IPS-20b (cell line): ENCODE measurements around the gene GRM8.

Source experiments
- H3K27ac ChIP-seq: one replicate; pipeline ENCODE4 v1.5.1; 2013; ENCODE audit warnings: low read length
- H3K27me3 ChIP-seq: 2 replicates; pipeline ENCODE4 v1.6.1; 2013; ENCODE audit warnings: mild to moderate bottlenecking, low read length, inconsistent platforms; ENCODE audit not compliant: insufficient read depth
- H3K36me3 ChIP-seq: 2 replicates; pipeline ENCODE4 v1.6.1; 2013; ENCODE audit warnings: low read depth, mild to moderate bottlenecking, inconsistent platforms, low read length, moderate library complexity; ENCODE audit not compliant: insufficient read depth
- H3K4me1 ChIP-seq: 2 replicates; pipeline ENCODE4 v1.6.1; 2013; ENCODE audit warnings: mild to moderate bottlenecking, control low read depth, inconsistent platforms, low read length, moderate library complexity; ENCODE audit not compliant: insufficient read depth
- H3K4me3 ChIP-seq: 2 replicates; pipeline ENCODE4 v1.5.1; 2013; ENCODE audit warnings: mild to moderate bottlenecking, low read length, inconsistent platforms
- H3K9ac ChIP-seq: 2 replicates; pipeline ENCODE4 v1.6.1; 2013; ENCODE audit warnings: low read depth, mild to moderate bottlenecking, inconsistent platforms, low read length, moderate library complexity
- H3K9me3 ChIP-seq: 2 replicates; pipeline ENCODE4 v1.6.1; 2013; ENCODE audit warnings: mild to moderate bottlenecking, low read depth, low read length, inconsistent platforms; ENCODE audit not compliant: insufficient read depth

Gene GRM8

DNA sequence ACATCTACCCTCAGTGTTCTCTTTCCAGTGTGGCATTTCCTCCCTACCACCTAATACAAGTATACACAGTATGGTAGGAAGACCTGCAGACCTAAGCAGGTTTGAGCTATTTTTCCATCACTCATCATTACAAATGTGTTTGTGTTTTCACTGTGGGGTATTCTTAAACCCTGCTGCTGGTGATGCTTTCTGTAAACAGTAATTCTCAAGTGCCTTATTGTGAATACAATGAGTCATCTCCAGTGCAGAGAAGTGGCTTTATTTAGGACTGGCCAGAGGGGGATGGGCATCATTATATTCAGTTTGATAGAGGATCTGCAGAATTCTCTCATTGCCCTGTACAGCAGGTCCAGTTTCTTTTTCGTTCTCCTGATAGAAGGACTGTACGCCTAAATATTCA is 63.7 kb downstream of the GRM8 start:
- Histone ChIP-seq H3K9ac (no peak overlapping the region), H3K36me3 (no peaks in the 10 kb centered on the region), H3K4me1 (peaks cover 7% of the 10 kb centered on the region), H3K4me3 (no peak overlapping the region), H3K27ac (no peak overlapping the region), H3K9me3 (no peaks in the 10 kb centered on the region), H3K27me3 (no peaks in the 10 kb centered on the region)

DNA sequence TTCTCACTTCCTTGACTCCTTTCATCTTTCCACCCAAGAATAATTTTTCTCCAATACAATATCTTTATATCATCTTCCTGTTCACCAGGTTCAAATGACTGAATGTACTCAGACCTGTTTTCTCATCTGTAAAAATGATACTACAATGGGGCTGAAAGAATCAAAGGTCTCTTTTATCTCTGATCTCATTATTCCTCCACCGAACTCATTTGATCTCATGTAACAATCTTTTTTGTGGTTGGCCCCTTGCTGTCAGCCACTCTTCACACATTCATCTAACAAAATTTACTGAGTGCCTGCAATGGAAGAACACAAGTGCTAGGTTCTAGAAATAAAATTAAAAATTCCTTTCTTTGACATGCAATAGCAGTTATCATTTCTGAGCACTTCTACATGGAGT is 65.0 kb downstream of the GRM8 start:
- Histone ChIP-seq H3K4me3 (no peak overlapping the region), H3K36me3 (no peaks in the 10 kb centered on the region), H3K9ac (no peak overlapping the region), H3K9me3 (no peaks in the 10 kb centered on the region), H3K27ac (no peak overlapping the region), H3K4me1 (peaks cover 7% of the 10 kb centered on the region), H3K27me3 (no peaks in the 10 kb centered on the region)

DNA sequence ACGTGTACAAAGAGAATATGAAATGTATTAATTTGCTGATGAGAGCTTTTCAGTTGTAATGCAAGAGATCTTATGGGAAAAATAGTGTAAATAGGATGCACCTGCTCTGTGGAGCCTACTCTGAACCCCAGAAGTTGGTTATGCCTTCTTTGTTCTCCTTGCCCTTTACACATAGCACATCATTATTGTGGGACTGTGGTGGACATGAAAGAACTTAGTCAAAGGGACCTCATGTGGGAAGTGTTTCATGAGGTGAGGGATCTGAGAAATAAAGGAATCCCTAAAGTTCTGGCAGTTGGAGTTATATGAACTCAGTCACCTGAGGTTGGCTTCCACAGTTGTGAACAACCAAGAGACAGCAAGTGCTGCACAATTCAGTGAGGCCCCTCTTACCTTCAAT is 66.1 kb downstream of the GRM8 start:
- Histone ChIP-seq H3K27me3 (no peaks in the 10 kb centered on the region), H3K36me3 (no peaks in the 10 kb centered on the region), H3K4me1 (peaks cover 7% of the 10 kb centered on the region), H3K4me3 (no peak overlapping the region), H3K9me3 (peaks cover 4% of the 10 kb centered on the region; the same call in 1 of the 2 replicates), H3K9ac (no peak overlapping the region), H3K27ac (no peak overlapping the region)

DNA sequence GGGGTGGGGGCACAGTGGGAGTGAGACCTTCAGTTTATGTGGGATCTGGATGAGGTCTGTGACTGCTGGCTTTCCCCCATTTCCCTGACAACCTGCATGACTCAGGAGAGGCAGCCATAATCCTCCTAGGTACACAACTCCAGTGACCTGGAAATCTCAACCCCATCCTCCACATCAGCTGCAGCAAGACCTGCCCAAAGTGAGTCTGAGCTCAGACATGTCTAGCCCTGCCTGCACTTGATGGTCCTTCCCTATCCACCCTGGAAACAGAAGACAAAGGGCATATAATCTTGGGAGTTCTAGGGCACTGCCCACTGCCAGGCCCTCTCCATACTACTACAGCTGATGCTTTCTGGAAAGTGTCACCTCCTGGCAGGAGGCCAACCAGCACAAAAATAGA is 75.6 kb downstream of the GRM8 start:
- Histone ChIP-seq H3K4me1 (no peaks in the 10 kb centered on the region), H3K27me3 (no peaks in the 10 kb centered on the region), H3K9me3 (peaks cover 2% of the 10 kb centered on the region; the same call in 1 of the 2 replicates), H3K27ac (no peak overlapping the region), H3K4me3 (no peak overlapping the region), H3K36me3 (no peaks in the 10 kb centered on the region), H3K9ac (no peak overlapping the region)

DNA sequence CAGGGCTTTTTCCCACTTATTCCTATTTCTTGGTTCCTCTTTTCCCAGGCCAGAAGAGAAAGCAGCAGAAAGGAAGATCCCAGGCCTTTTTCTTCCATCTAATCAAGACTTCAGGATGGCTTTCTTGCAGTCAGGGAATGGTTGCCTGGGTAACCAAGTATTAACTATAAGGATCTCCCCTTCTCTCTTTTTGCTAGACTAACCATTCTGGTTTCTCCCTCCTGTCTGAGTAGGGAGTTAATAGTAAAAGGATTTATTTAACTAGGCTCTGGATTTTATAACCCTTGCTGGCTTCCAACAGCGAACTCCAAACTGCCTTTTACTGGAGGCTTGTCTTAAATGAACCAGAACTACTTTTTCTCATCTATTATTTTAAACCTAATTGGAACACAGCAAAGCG is 90.4 kb downstream of the GRM8 start:
- Histone ChIP-seq H3K9ac (no peak overlapping the region), H3K9me3 (no peaks in the 10 kb centered on the region), H3K4me3 (no peak overlapping the region), H3K4me1 (no peaks in the 10 kb centered on the region), H3K27ac (no peak overlapping the region), H3K27me3 (no peaks in the 10 kb centered on the region), H3K36me3 (no peaks in the 10 kb centered on the region)

DNA sequence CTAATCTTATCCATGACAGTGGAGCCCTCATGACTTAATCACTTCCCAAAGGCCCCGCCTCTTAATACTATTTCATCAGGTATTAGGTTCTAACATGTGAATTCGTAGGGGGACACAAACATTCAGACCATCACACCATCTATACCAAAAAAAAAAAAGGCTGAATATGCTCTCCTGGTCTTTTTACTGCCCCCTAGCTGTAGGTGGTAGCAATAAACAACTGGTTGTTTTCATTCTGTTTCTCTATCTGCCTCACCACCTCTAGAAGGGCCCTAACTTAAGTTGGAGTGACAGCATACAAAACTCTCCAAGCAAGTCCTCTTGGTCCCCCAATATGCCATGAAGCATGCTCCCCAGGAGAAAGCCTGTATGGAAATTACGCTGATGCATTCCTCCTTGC is 94.1 kb downstream of the GRM8 start:
- Histone ChIP-seq H3K4me3 (no peak overlapping the region), H3K9me3 (no peaks in the 10 kb centered on the region), H3K27me3 (no peaks in the 10 kb centered on the region), H3K9ac (no peak overlapping the region), H3K27ac (no peak overlapping the region), H3K36me3 (no peaks in the 10 kb centered on the region), H3K4me1 (no peaks in the 10 kb centered on the region)

DNA sequence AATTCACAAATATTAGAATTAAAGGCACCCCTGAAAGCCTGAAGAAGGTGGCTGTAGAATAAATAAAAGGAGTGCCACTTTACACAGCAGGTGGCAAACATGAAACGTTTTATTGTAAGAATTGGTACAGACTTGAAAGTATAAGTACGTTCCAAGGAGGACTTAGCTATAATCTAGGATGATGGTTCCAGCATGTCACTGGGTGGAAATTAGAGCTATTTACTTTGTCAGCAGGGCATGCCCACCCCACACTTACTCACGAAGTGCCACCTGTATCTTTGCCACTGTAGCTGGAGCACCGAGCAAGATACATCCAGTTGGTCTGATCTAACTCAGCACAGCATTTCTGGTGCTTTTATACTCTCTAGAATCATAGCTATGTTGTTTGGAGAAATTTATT is 97.8 kb downstream of the GRM8 start:
- Histone ChIP-seq H3K4me1 (no peaks in the 10 kb centered on the region), H3K36me3 (no peaks in the 10 kb centered on the region), H3K27me3 (no peaks in the 10 kb centered on the region), H3K27ac (no peak overlapping the region), H3K9ac (no peak overlapping the region), H3K9me3 (no peaks in the 10 kb centered on the region), H3K4me3 (no peak overlapping the region)

DNA sequence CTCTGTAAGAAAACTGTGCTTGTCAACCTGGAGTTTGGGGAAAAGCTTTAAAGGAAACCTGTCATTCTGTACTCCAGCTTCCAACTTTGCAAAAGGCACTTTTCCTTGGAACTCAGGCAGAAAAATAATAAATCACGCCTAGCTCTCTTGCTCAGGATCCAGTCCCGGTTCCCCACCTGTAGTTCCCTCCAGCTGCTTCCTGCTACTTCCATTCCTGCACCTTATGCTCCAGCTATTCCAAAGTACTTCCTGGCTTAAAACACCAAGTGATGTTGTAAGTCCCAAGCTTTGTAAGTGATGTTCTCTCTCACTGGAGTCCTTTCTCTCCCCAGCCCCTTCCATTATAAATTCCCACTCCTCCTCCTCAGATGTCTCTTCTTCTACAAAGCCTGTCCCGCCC is 98.6 kb downstream of the GRM8 start:
- no peak overlapping the region for H3K4me3 ChIP-seq
- H3K4me1 ChIP-seq: no peaks in the 10 kb centered on the region
- H3K9me3 ChIP-seq: no peaks in the 10 kb centered on the region

DNA sequence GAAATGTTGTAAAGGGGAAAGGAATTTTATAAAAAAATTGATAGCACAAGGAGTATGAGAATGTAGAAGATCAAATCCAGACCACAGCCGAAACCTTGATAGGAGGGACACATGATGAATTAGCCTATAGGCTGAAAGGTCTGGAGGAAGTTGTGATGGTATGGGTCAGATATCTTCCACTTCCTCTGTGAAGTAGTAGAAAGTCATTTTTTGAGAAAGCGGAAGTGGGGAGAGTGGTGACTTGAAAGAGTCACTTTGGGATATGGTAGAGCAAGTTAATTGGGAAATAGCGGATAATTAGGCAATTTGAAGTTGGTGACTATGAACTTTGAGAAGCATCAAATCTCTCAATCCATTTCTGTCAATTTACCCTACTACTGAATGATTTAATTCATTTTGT is 99.4 kb downstream of the GRM8 start:
- no peaks in the 10 kb centered on the region for H3K4me1 ChIP-seq
- no peaks in the 10 kb centered on the region for H3K36me3 ChIP-seq
- H3K4me3 ChIP-seq: no peak overlapping the region
- H3K9me3 ChIP-seq: no peaks in the 10 kb centered on the region
- no peak overlapping the region for H3K9ac ChIP-seq
- no peak overlapping the region for H3K27ac ChIP-seq
- no peaks in the 10 kb centered on the region for H3K27me3 ChIP-seq

More for the DNA sequence above, 98.6 kb downstream of the GRM8 start:
- Histone ChIP-seq H3K9ac (no peak overlapping the region), H3K27ac (no peak overlapping the region), H3K27me3 (no peaks in the 10 kb centered on the region), H3K36me3 (no peaks in the 10 kb centered on the region)

DNA sequence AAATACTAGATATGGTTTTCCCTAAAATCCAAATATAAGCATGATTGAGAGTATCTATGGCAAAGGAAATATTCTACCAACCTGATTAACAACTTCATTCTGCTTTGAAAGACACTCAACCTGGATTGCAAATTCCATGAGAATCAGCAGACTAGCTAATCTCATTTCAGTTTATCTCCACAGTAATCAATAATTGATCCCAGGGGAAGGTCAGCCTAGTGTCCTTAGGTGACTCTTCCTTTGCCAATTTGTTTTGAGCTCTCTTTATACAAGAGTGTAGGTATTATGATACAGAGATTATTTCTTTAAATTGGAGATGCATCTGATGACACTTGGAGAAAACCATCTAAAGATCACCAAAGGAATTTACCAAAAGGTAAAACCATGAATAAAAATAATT is 100.3 kb downstream of the GRM8 start:
- no peaks in the 10 kb centered on the region for H3K36me3 ChIP-seq
- H3K4me3 ChIP-seq: no peak overlapping the region
- no peak overlapping the region for H3K27ac ChIP-seq
- H3K27me3 ChIP-seq: no peaks in the 10 kb centered on the region
- no peaks in the 10 kb centered on the region for H3K9me3 ChIP-seq
- no peak overlapping the region for H3K9ac ChIP-seq
- H3K4me1 ChIP-seq: no peaks in the 10 kb centered on the region

DNA sequence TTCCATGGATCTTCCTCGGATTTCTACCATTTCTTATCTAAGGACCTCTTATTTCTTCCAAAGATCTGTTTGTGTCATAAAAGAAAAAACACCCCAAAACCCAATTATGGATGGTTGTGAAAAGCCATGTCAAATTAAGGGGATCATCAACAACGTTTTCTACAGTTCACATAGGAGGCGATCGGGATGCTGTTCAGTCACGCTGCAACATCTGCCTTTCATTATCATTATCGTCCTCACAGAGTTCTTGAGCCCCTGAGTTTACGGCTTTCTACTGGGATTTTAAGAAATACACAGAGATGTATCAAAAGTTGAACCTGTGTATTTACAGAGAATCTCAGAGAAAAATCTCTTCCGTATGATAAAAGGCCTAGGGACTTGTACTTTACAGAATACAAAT is 101.4 kb downstream of the GRM8 start:
- no peaks in the 10 kb centered on the region for H3K36me3 ChIP-seq
- no peaks in the 10 kb centered on the region for H3K9me3 ChIP-seq
- H3K27ac ChIP-seq: no peak overlapping the region
- H3K9ac ChIP-seq: no peak overlapping the region
- H3K4me1 ChIP-seq: no peaks in the 10 kb centered on the region
- H3K27me3 ChIP-seq: no peaks in the 10 kb centered on the region
- no peak overlapping the region for H3K4me3 ChIP-seq

DNA sequence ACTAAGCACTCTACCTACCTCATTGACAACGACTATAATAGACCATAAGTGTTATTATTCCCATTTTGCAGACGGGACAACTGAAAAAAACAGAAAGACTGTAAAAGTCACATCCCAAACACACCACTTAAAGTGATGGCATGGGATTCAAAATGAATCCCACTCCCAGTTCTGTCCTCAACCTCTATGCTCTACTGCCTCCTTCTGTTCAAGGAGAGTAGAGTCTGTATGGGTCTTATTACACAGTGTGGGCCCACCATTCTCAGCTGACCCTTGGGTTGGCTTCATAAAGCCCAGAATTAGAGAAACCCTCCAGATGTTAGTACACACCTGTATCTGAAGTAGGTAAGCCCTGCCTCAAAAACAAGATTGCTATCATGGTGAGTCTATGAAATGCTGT is 102.2 kb downstream of the GRM8 start:
- Histone ChIP-seq H3K27ac (no peak overlapping the region), H3K27me3 (no peaks in the 10 kb centered on the region), H3K9me3 (no peaks in the 10 kb centered on the region), H3K9ac (no peak overlapping the region), H3K36me3 (no peaks in the 10 kb centered on the region), H3K4me1 (no peaks in the 10 kb centered on the region), H3K4me3 (no peak overlapping the region)
